Measurements from ENCODE around the gene MAPK8IP1.

Gene MAPK8IP1

GRCh38 chr11:45852018-45852711, 33.3 kb upstream of the MAPK8IP1 start:
- Histone ChIP-seq H3K27ac (ENCODE audit: low read depth, low read length) (peak overlapping the region; percentile 4), H3K4me1 (ENCODE audit: control insufficient read depth, insufficient read depth, low read length) (peaks cover 52% of the 10 kb centered on the region), H3K9ac (ENCODE audit: low read length) (no peak overlapping the region), H3K27me3 (ENCODE audit: control insufficient read depth, insufficient read depth, low read length) (no peaks in the 10 kb centered on the region), H3K36me3 (ENCODE audit: control insufficient read depth, insufficient read depth, low read length) (peaks cover 4% of the 10 kb centered on the region), H3K4me3 (ENCODE audit: low read length) (no peak overlapping the region)

GRCh38 chr11:45852712-45853101, 32.7 kb upstream of the MAPK8IP1 start:
- H3K27ac ChIP-seq (ENCODE audit: low read depth, low read length), result no peak overlapping the region
- H3K9ac ChIP-seq (ENCODE audit: low read length), result no peak overlapping the region
- H3K27me3 ChIP-seq (ENCODE audit: control insufficient read depth, insufficient read depth, low read length), result no peaks in the 10 kb centered on the region
- H3K4me1 ChIP-seq (ENCODE audit: control insufficient read depth, insufficient read depth, low read length), result peaks cover 57% of the 10 kb centered on the region
- no peak overlapping the region for H3K4me3 ChIP-seq (ENCODE audit: low read length)
- H3K36me3 ChIP-seq (ENCODE audit: control insufficient read depth, insufficient read depth, low read length), result peaks cover 8% of the 10 kb centered on the region

DNA sequence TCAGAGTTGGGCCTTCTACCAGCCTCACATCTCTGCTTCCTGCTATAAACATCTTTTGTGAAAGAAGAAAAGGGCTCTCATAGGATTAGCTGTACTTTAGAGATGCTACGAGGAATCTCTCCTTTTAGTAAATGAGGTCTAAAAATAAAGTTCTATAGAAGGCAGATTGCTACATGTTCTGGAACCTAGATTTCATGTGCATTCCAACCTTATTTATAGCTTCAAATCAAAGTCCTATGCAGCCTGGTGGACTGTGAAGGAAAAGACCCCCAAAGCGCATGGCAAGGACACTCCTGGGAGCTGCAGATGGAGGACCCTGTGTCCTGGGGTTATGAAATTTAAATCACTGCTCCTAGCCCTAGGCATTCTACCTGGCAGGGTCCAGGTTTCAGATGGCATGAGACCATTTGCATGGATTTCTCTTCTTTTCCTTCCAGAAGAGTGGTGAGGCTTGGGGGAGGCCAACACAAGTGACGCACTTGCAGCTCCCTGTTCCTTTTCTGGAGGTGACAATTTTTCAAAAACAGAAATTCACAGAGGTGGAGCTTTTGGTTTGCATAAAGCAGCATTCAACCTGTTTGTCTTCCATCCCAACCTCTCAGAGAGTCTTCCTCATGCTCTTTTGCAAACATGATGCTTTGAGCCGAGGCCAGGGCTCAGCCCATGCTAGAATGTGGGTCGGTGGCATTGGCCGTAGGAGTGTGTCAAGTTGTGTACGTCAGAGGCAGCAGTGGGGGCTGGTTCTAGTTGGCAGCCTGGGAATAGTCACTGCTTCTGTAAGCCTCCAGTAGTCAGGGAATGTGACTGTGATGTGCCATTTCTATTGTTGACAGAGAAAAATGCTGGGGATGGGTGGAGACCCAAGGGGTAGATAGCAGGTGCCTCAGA, 31.9 kb upstream of the MAPK8IP1 start:
- Histone ChIP-seq H3K4me1 (ENCODE audit: control insufficient read depth, insufficient read depth, low read length) (peaks cover 66% of the 10 kb centered on the region), H3K36me3 (ENCODE audit: control insufficient read depth, insufficient read depth, low read length) (peaks cover 9% of the 10 kb centered on the region), H3K27me3 (ENCODE audit: control insufficient read depth, insufficient read depth, low read length) (no peaks in the 10 kb centered on the region), H3K27ac (ENCODE audit: low read depth, low read length) (peak overlapping the region; percentile 57), H3K9ac (ENCODE audit: low read length) (no peak overlapping the region), H3K4me3 (ENCODE audit: low read length) (no peak overlapping the region)

DNA sequence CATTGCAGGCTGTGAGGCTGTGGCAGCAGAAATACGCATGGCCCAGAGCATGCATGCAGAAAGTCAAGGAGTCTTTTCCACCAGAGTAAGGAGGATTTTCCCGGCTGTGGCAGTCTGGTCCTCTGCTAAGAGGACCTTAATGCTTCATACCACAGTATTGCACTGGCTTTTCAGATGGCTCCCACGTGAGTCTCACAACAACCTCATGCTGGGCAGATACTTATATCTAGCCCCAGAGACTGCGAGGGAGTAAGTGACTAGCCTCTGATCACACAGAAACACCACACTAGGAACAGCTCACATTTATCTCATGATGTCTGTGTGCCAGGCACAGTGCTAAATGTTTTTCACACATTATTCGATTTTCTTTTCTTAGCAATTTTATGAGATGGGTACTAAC, 30.1 kb upstream of the MAPK8IP1 start:
- H3K27ac ChIP-seq (ENCODE audit: low read depth, low read length), result peak overlapping the region; percentile 92
- no peak overlapping the region for H3K9ac ChIP-seq (ENCODE audit: low read length)

GRCh38 chr11:45856044-45856468, 29.4 kb upstream of the MAPK8IP1 start:
- H3K27ac ChIP-seq (ENCODE audit: low read depth, low read length), result peak overlapping the region; percentile 92
- H3K27me3 ChIP-seq (ENCODE audit: control insufficient read depth, insufficient read depth, low read length), result no peaks in the 10 kb centered on the region
- H3K4me3 ChIP-seq (ENCODE audit: low read length), result no peak overlapping the region
- peak overlapping the region; percentile 7 for H3K9ac ChIP-seq (ENCODE audit: low read length)
- H3K4me1 ChIP-seq (ENCODE audit: control insufficient read depth, insufficient read depth, low read length), result peaks cover 86% of the 10 kb centered on the region
- H3K36me3 ChIP-seq (ENCODE audit: control insufficient read depth, insufficient read depth, low read length), result peaks cover 12% of the 10 kb centered on the region

More for the DNA sequence above, 30.1 kb upstream of the MAPK8IP1 start:
- no peak overlapping the region for H3K4me3 ChIP-seq (ENCODE audit: low read length)
- H3K36me3 ChIP-seq (ENCODE audit: control insufficient read depth, insufficient read depth, low read length), result peaks cover 9% of the 10 kb centered on the region
- H3K4me1 ChIP-seq (ENCODE audit: control insufficient read depth, insufficient read depth, low read length), result peaks cover 81% of the 10 kb centered on the region
- no peaks in the 10 kb centered on the region for H3K27me3 ChIP-seq (ENCODE audit: control insufficient read depth, insufficient read depth, low read length)

GRCh38 chr11:45857961-45858474, 27.4 kb upstream of the MAPK8IP1 start:
- H3K36me3 ChIP-seq (ENCODE audit: control insufficient read depth, insufficient read depth, low read length), result peaks cover 21% of the 10 kb centered on the region
- no peak overlapping the region for H3K9ac ChIP-seq (ENCODE audit: low read length)
- H3K27me3 ChIP-seq (ENCODE audit: control insufficient read depth, insufficient read depth, low read length), result no peaks in the 10 kb centered on the region
- peak overlapping the region; percentile 20 for H3K4me3 ChIP-seq (ENCODE audit: low read length)
- H3K4me1 ChIP-seq (ENCODE audit: control insufficient read depth, insufficient read depth, low read length), result peaks cover 70% of the 10 kb centered on the region
- peak overlapping the region; percentile 92 for H3K27ac ChIP-seq (ENCODE audit: low read depth, low read length)

- Histone ChIP-seq H3K4me1 (ENCODE audit: control insufficient read depth, insufficient read depth, low read length) (peaks cover 62% of the 10 kb centered on the region), H3K27me3 (ENCODE audit: control insufficient read depth, insufficient read depth, low read length) (no peaks in the 10 kb centered on the region), H3K27ac (ENCODE audit: low read depth, low read length) (peak overlapping the region; percentile 92), H3K4me3 (ENCODE audit: low read length) (no peak overlapping the region), H3K36me3 (ENCODE audit: control insufficient read depth, insufficient read depth, low read length) (peaks cover 27% of the 10 kb centered on the region), H3K9ac (ENCODE audit: low read length) (no peak overlapping the region)
Observed at GRCh38 chr11:45858751-45859398, 26.6 kb upstream of the MAPK8IP1 start.

DNA sequence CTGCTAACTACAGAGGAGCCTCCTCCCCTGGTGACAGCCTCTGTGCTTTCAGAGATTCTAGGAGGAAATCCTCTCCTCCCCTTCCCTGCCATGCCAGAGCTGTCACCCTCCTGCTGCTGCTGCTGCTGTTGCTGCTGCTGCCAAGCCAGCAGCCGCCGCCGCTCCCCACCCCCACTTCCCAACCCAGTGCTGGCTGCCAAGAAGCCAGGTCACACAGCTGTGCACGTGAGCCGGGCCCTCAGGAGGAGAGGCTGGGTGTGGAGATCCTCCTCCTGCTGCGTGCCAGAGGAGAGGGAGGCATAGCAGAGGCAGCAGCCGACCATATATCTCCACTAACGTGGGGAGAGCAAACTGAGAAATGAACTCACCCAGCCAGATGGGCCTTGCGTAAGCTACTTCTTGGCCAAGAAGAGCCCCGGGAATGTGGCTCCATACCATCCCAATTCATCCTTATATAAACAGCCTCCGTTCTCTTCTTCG, 25.8 kb upstream of the MAPK8IP1 start:
- Histone ChIP-seq H3K27me3 (ENCODE audit: control insufficient read depth, insufficient read depth, low read length) (no peaks in the 10 kb centered on the region), H3K4me3 (ENCODE audit: low read length) (no peak overlapping the region), H3K9ac (ENCODE audit: low read length) (no peak overlapping the region), H3K4me1 (ENCODE audit: control insufficient read depth, insufficient read depth, low read length) (peaks cover 59% of the 10 kb centered on the region), H3K27ac (ENCODE audit: low read depth, low read length) (peak overlapping the region; percentile 92), H3K36me3 (ENCODE audit: control insufficient read depth, insufficient read depth, low read length) (peaks cover 27% of the 10 kb centered on the region)

DNA sequence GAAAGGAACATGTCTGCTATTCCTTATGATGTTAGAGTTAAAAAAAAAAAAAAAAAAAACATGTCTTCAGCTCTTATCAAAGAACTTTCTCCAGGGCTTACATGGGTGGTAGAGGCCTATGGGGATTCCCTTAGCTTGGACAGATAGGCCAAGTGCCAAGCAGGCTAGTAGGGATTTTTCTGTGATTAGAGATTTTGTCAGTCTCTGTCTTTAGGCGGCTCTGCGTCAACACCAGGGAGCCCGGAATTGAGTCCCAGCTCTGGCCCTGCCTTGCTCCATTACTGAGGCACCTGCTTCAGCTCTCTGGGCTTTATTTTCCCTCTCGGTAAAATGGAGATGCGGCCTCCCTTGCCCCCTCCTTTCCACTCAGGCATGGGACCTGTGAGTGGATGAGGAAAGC, 25.1 kb upstream of the MAPK8IP1 start:
- Histone ChIP-seq H3K4me3 (ENCODE audit: low read length) (no peak overlapping the region), H3K9ac (ENCODE audit: low read length) (no peak overlapping the region), H3K4me1 (ENCODE audit: control insufficient read depth, insufficient read depth, low read length) (peaks cover 52% of the 10 kb centered on the region), H3K36me3 (ENCODE audit: control insufficient read depth, insufficient read depth, low read length) (peaks cover 27% of the 10 kb centered on the region), H3K27ac (ENCODE audit: low read depth, low read length) (peak overlapping the region; percentile 92), H3K27me3 (ENCODE audit: control insufficient read depth, insufficient read depth, low read length) (no peaks in the 10 kb centered on the region)

- peaks cover 46% of the 10 kb centered on the region for H3K4me1 ChIP-seq (ENCODE audit: control insufficient read depth, insufficient read depth, low read length)
- H3K4me3 ChIP-seq (ENCODE audit: low read length), result no peak overlapping the region
- H3K27me3 ChIP-seq (ENCODE audit: control insufficient read depth, insufficient read depth, low read length), result no peaks in the 10 kb centered on the region
- peaks cover 31% of the 10 kb centered on the region for H3K36me3 ChIP-seq (ENCODE audit: control insufficient read depth, insufficient read depth, low read length)
- H3K27ac ChIP-seq (ENCODE audit: low read depth, low read length), result peak overlapping the region; percentile 92
- H3K9ac ChIP-seq (ENCODE audit: low read length), result no peak overlapping the region
Observed at GRCh38 chr11:45860764-45861510, 24.5 kb upstream of the MAPK8IP1 start.

DNA sequence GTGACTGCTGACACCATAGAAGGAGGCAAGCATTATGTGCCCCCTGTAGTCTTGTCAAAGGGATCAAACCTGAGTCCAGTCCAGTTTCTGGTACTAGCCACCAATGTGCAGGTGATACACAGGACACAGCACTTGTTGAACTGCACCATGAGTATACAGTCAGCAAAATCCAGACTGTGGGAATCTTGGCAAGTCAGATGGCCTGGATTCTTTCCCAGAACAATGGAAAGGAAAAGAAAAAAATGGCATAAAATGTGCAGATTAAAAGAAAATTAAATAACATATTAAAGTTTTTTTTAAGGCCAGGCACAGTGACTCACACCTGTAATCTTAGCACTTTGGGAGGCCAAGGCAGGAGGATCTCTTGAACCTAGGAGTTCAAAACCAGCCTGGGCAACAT, 21.4 kb upstream of the MAPK8IP1 start:
- H3K27ac ChIP-seq (ENCODE audit: low read depth, low read length), result no peak overlapping the region
- H3K9ac ChIP-seq (ENCODE audit: low read length), result no peak overlapping the region
- H3K4me1 ChIP-seq (ENCODE audit: control insufficient read depth, insufficient read depth, low read length), result peaks cover 17% of the 10 kb centered on the region
- H3K36me3 ChIP-seq (ENCODE audit: control insufficient read depth, insufficient read depth, low read length), result peaks cover 41% of the 10 kb centered on the region
- H3K4me3 ChIP-seq (ENCODE audit: low read length), result no peak overlapping the region
- H3K27me3 ChIP-seq (ENCODE audit: control insufficient read depth, insufficient read depth, low read length), result no peaks in the 10 kb centered on the region
